Astrocyte of the cerebellum (primary cell): Measurements from ENCODE around the gene ISYNA1.

Source experiments
- DNase-seq: peaks from one replicate; pipeline ENCODE4 v3.0.0-alpha.2; 2011; ENCODE audit warnings: low read depth
- H3K4me3 ChIP-seq: 2 replicates; pipeline ENCODE4 v1.5.1; 2011; ENCODE audit warnings: mild to moderate bottlenecking, low read depth, low read length, moderate library complexity
- CTCF ChIP-seq: IDR thresholded peaks from 2 replicates; pipeline ENCODE4 v1.5.1; 2012; ENCODE audit warnings: low read length, low read depth, moderate library complexity, mild to moderate bottlenecking; ENCODE audit errors: missing control alignments
- in situ Hi-C: cut with HindIII; loops from 2 replicates; pipeline ENCODE4 v1.10.0; 2017; ENCODE audit warnings: low sequenced_read_pairs

The ISYNA1 gene

DNA sequence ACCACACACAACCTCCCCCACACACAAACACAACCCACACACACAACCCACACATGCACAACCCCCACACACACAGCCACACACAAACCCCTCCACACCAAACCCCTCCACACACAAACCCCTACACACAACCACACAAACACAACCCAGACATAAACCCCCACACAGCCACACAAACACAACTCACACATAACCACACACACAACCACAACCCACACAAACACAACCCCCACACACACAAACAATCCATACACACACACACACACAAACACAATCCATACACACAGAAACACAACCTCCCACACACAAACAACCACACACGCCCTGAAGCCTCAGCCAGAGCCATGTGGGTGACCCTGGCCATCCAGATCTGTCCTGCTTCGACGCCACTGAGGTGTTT, 30.0 kb upstream of the ISYNA1 start:
- H3K4me3 ChIP-seq, result no peak overlapping the region
- DNase-seq, result no peak
- in situ Hi-C loops, result no loop called here
- no peak for TF ChIP-seq CTCF

GRCh38 chr19:18466354-18466753, 28.4 kb upstream of the ISYNA1 start:
- H3K4me3 ChIP-seq, result no peak overlapping the region
- no peak for DNase-seq
- no peak for TF ChIP-seq CTCF
- in situ Hi-C loops, result no loop called here

DNA sequence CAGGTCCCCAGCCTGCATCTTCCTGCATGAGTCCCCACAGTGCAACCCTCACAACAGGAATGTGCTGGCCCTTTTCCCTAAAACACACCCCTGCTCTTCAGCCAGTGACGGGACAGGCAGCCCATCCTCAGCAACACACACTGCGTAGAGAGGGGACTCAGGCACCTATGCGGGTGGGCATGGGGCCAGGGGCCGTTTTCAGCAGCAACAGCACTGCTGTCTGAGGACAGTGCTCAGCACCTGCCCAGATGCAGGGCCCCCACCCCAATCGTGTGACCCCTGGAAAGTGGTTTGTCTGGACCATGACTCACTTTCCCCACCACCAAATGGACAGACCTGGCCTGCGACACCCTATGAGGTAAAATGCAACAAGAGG, 28.0 kb upstream of the ISYNA1 start:
- no peak for DNase-seq
- H3K4me3 ChIP-seq, result no peak overlapping the region
- in situ Hi-C loops, result no loop called here
- no peak for TF ChIP-seq CTCF

- no peak overlapping the region for H3K4me3 ChIP-seq
- no peak for TF ChIP-seq CTCF
- in situ Hi-C loops, result no loop called here
- DNase-seq, result no peak
Observed at GRCh38 chr19:18465214-18465963, 27.5 kb upstream of the ISYNA1 start.

DNA sequence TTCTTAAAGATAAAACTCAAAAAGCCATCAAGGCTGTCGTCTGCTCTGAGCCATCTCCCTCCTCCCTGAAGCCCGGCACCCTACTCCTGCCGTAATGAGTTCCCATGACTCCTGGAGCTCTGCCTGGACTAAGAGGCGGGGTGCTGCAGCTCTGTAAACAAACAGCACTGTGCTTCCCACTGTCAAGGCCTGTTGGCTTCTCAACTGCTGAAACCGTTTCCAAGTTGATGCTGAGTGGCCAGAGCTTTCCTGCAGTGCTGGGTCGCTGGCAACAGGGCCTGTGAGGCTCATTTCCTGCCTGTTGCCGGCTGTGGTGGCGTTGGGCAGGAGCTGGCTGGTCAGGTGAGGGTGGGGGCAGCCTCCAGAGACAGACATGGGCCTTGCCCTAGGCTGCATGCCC, 26.7 kb upstream of the ISYNA1 start:
- no peak overlapping the region for H3K4me3 ChIP-seq
- in situ Hi-C loops, result no loop called here
- DNase-seq, result peak; percentile 80
- TF ChIP-seq CTCF, result no peak

GRCh38 chr19:18461471-18461870, 23.5 kb upstream of the ISYNA1 start:
- no peak for TF ChIP-seq CTCF
- DNase-seq, result no peak
- H3K4me3 ChIP-seq, result no peak overlapping the region
- in situ Hi-C loops, result no loop called here
